Endodermal cell (in vitro differentiated cells): Measurements from ENCODE around the gene APEH. TPM values are rescaled to one million over a fixed set of nuclear protein-coding genes. Genes with fewer than 3 reads are reported as not detected.

Experiments
- DNase-seq: peaks from one replicate; pipeline ENCODE4 v3.0.0-alpha.2; 2017
- H3K27ac ChIP-seq: 2 replicates; pipeline ENCODE4 v1.5.1; 2013; ENCODE audit warnings: mild to moderate bottlenecking, low read depth, low read length, moderate library complexity
- H3K27me3 ChIP-seq: 2 replicates; pipeline ENCODE4 v1.6.1; 2013; ENCODE audit warnings: mild to moderate bottlenecking, low read length, moderate library complexity; ENCODE audit not compliant: insufficient read depth, control insufficient read depth, poor library complexity, severe bottlenecking
- H3K36me3 ChIP-seq: 2 replicates; pipeline ENCODE4 v1.7.0; 2013; ENCODE audit warnings: mild to moderate bottlenecking, low read length, moderate library complexity; ENCODE audit not compliant: control insufficient read depth, insufficient read depth
- H3K4me1 ChIP-seq: one replicate; pipeline ENCODE4 v1.7.0; 2013; ENCODE audit warnings: low read length; ENCODE audit not compliant: control insufficient read depth, insufficient read depth
- H3K4me3 ChIP-seq: 2 replicates; pipeline ENCODE4 v1.5.1; 2013; ENCODE audit warnings: mild to moderate bottlenecking, low read length, moderate library complexity
- H3K9ac ChIP-seq: 2 replicates; pipeline ENCODE4 v1.6.1; 2013; ENCODE audit warnings: mild to moderate bottlenecking, low read length, moderate library complexity; ENCODE audit not compliant: poor library complexity, severe bottlenecking; ENCODE audit errors: extremely low read depth
- H3K9me3 ChIP-seq: 2 replicates; pipeline ENCODE4 v1.6.1; 2013; ENCODE audit warnings: mild to moderate bottlenecking, low read length, moderate library complexity; ENCODE audit not compliant: control insufficient read depth
- H3K27ac Mint-ChIP-seq: 2 replicates; pipeline ENCODE4 v1.8.0; 2020; ENCODE audit warnings: mixed read lengths
- H3K27me3 Mint-ChIP-seq: 2 replicates; pipeline ENCODE4 v1.8.0; 2021; ENCODE audit warnings: mild to moderate bottlenecking, mixed read lengths; ENCODE audit not compliant: insufficient read depth
- H3K36me3 Mint-ChIP-seq: 2 replicates; pipeline ENCODE4 v1.8.0; 2020; ENCODE audit warnings: low read depth, mixed read lengths
- H3K4me1 Mint-ChIP-seq: 2 replicates; pipeline ENCODE4 v1.8.0; 2020; ENCODE audit warnings: mixed read lengths
- H3K4me3 Mint-ChIP-seq: 2 replicates; pipeline ENCODE4 v1.8.0; 2020; ENCODE audit warnings: mild to moderate bottlenecking, moderate library complexity, mixed read lengths
- H3K9me3 Mint-ChIP-seq: 2 replicates; pipeline ENCODE4 v1.8.0; 2020; ENCODE audit warnings: mild to moderate bottlenecking, mixed read lengths
- CTCF ChIP-seq: fragments of 200-600 bp; sonication (generic); conservative IDR thresholded peaks from 2 replicates; pipeline ENCODE4 v1.5.0; 2021; ENCODE audit warnings: antibody characterized with exemption, mild to moderate bottlenecking
- WGBS, 2 experiments: methylation state at CpG; one replicate each; pipeline versions ENCODE4 v1.1.5 to v1.1.7; 2013; ENCODE audit warnings: missing lambda C conversion rate in 2 of 2, mixed read lengths in 1 of 2; ENCODE audit not compliant: insufficient coverage in 1 of 2, insufficient read length in 1 of 2; 5-methylcytosine and 5-hydroxymethylcytosine counted together
- total RNA-seq, 2 donors: library from RNA; stranded (reverse); fragmentation: NEBNext Ultra II Directional in 1 of 2; extraction: Animal tissue kit (Norgen Biotek cat#: 25700) in 1 of 2; gene quantifications; 2 replicates in 1 of 2; 3 replicates in 1 of 2; pipeline ENCODE4 v1.2.1, GENCODE V29; 2021

Gene APEH
- total RNA-seq, 2 donors from 2014 or later = 188 to 216 TPM

- Mint-ChIP-seq H3K27ac (no peak overlapping the region), H3K4me1 (no peaks in the 10 kb centered on the region), H3K4me3 (no peak overlapping the region), H3K36me3 (peaks cover 20% of the 10 kb centered on the region), H3K27me3 (peaks cover 2% of the 10 kb centered on the region), H3K9me3 (no peaks in the 10 kb centered on the region)
- no peaks in the 10 kb centered on the region for H3K9me3 ChIP-seq
- TF ChIP-seq CTCF = no peak
- no peaks in the 10 kb centered on the region for H3K36me3 ChIP-seq
- H3K27me3 ChIP-seq = no peaks in the 10 kb centered on the region
- WGBS, 2 experiments = 83 to 84% methylated on average over 7 of the region's 7 CpGs
- no peak overlapping the region for H3K27ac ChIP-seq
- DNase-seq = no peak
- H3K4me1 ChIP-seq = no peaks in the 10 kb centered on the region
- H3K4me3 ChIP-seq = no peak overlapping the region
- H3K9ac ChIP-seq = no peak overlapping the region
These were observed 38.6 kb downstream of the APEH start for GRCh38 chr3:49712631-49713317.

- Mint-ChIP-seq H3K36me3 (peaks cover 12% of the 10 kb centered on the region), H3K4me1 (peaks cover 5% of the 10 kb centered on the region), H3K27ac (no peak overlapping the region), H3K9me3 (no peaks in the 10 kb centered on the region), H3K27me3 (peaks cover 3% of the 10 kb centered on the region), H3K4me3 (no peak overlapping the region)
- Histone ChIP-seq H3K9me3 (no peaks in the 10 kb centered on the region), H3K4me3 (no peak overlapping the region), H3K36me3 (no peaks in the 10 kb centered on the region), H3K4me1 (no peaks in the 10 kb centered on the region), H3K27me3 (no peaks in the 10 kb centered on the region), H3K9ac (no peak overlapping the region), H3K27ac (no peak overlapping the region)
- no peak for TF ChIP-seq CTCF
- WGBS, 2 experiments = 94 to 96% methylated on average over 17 to 25 of the region's 25 CpGs
- no peak for DNase-seq
These were observed 39.4 kb downstream of the APEH start for GRCh38 chr3:49713336-49714105.

- Histone ChIP-seq H3K27me3 (no peaks in the 10 kb centered on the region), H3K9me3 (no peaks in the 10 kb centered on the region), H3K27ac (no peak overlapping the region), H3K36me3 (no peaks in the 10 kb centered on the region), H3K4me1 (no peaks in the 10 kb centered on the region), H3K4me3 (no peak overlapping the region), H3K9ac (no peak overlapping the region)
- H3K4me1 Mint-ChIP-seq = peaks cover 10% of the 10 kb centered on the region
- no peaks in the 10 kb centered on the region for H3K9me3 Mint-ChIP-seq
- peaks cover 12% of the 10 kb centered on the region for H3K36me3 Mint-ChIP-seq
- 88 to 96% methylated on average over 7 to 13 of the region's 13 CpGs for WGBS, 2 experiments
- TF ChIP-seq CTCF = no peak
- H3K4me3 Mint-ChIP-seq = no peak overlapping the region
- DNase-seq = no peak
- peaks cover 4% of the 10 kb centered on the region for H3K27me3 Mint-ChIP-seq
- no peak overlapping the region for H3K27ac Mint-ChIP-seq
These were observed 40.8 kb downstream of the APEH start for GRCh38 chr3:49714728-49715550.
